ENCODE measurements around the gene GNPTAB.

GNPTAB gene

DNA sequence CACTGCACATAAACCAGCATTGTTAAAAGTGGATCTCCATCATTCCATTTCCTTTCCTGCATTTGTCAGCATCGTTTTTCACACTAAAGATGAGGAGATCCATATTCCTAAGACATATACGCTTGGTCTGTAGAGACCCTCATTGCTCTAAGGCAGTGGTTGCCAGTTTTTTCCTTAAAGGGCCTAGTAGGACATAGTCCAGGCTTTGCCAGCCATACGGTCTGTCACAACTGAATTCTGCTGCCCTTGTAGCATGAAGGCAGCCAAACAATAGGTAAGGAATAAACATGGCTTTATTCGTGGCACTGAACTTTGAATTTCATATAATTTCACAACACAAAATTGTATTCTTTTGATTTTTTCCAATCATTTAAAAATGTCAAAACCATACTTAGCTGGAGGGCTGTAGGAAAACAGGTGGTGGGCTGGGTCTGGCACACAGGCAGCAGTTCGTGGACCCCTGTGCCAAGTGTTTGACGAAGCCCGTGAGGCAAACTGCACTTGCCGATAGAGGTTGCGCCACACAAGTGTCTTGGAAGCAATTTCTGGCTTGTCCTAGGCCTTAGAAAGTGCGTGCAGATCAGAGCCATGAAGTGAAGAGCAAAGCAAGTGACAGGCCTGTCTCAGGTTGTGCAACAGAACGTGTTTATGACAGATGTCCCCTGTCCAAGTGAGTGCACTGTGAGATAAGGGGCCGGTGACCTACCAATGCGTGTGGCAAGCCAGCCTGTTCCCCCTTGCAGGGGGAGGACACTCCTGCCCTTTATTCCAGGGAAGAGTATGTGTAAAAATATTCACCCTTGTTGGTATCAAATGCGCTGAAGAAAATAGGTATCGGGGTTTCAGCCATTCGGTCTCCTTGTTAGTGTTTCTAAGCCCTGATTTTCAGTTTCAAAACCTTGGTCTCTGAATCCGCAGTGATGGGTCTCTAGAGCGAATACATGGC, 134.2 kb downstream of the GNPTAB start:
- DNase-seq (ENCODE audit: low read depth), result no peak

DNA sequence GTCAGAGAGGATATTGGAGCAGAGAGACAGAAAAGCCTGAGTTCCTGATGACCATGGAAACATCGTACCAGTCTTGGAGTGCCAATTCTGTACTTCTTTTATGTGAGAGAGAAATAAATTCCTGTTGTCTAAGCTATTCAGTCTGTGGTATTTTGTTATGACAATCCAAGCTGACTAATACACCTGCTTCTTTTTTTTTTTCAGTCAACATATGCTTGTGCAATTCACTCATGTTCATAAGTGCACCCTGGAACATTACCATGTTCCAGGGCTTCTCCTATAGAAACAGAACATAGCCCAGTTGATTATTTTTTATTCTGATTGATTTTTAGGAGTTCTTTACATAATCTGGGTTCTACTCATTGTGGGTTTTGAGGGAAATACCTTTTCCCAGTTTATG, 135.1 kb downstream of the GNPTAB start:
- peak; percentile 78 for DNase-seq (ENCODE audit: low read depth)

Measured in ELR (cell line).